Retina (tissue), 1 donor: ENCODE data around the gene HDAC7.
"Not testable (repeated sequence)": the region's sequence is repeated elsewhere in the genome, so short reads cannot be mapped to it uniquely, and the experiment has no call there.

ENCODE experiments used
- DNase-seq: peaks from one replicate; pipeline ENCODE4 v3.0.0-alpha.2; 2016

HDAC7 gene

GRCh38 chr12:47828008-47828975, 8.6 kb upstream of the HDAC7 start:
- DNase-seq, result no peak

- DNase-seq, result no peak
These were observed 5.5 kb upstream of the HDAC7 start for GRCh38 chr12:47825173-47825639.

GRCh38 chr12:47824635-47825034, 4.9 kb upstream of the HDAC7 start:
- no peak for DNase-seq

GRCh38 chr12:47824198-47824597, 4.5 kb upstream of the HDAC7 start:
- no peak for DNase-seq

- no peak for DNase-seq
These were observed 3.9 kb upstream of the HDAC7 start for GRCh38 chr12:47823422-47824086.

- no peak for DNase-seq
These were observed 3.2 kb upstream of the HDAC7 start for GRCh38 chr12:47822863-47823262.

- DNase-seq, result no peak
These were observed 2.7 kb upstream of the HDAC7 start for GRCh38 chr12:47822401-47822800.

- DNase-seq, result no peak
These were observed 1.6 kb upstream of the HDAC7 start for GRCh38 chr12:47821346-47821706.

GRCh38 chr12:47820631-47821345, 1.1 kb upstream of the HDAC7 start:
- peak; percentile 68 for DNase-seq

GRCh38 chr12:47819138-47819895, 386 bp downstream of the HDAC7 start:
- peak; percentile 74 for DNase-seq

- no peak for DNase-seq
These were observed 1.1 kb downstream of the HDAC7 start for GRCh38 chr12:47818467-47819137.

- DNase-seq, result no peak
These were observed 1.7 kb downstream of the HDAC7 start for GRCh38 chr12:47818007-47818376.

GRCh38 chr12:47817272-47818006, 2.3 kb downstream of the HDAC7 start:
- DNase-seq, result peak; percentile 31

GRCh38 chr12:47816403-47817271, 3.1 kb downstream of the HDAC7 start:
- no peak for DNase-seq

- DNase-seq, result not testable (repeated sequence)
These were observed 4.3 kb downstream of the HDAC7 start for GRCh38 chr12:47815447-47815846.

- no peak for DNase-seq
These were observed 5.0 kb downstream of the HDAC7 start for GRCh38 chr12:47814539-47815170.

- peak; percentile 58 for DNase-seq
These were observed 6.0 kb downstream of the HDAC7 start for GRCh38 chr12:47813511-47814196.

- peak; percentile 76 for DNase-seq
These were observed 6.7 kb downstream of the HDAC7 start for GRCh38 chr12:47812797-47813510.
